ENCODE data around the gene LTBP1. TPM values are rescaled to one million over a fixed set of nuclear protein-coding genes. Genes with fewer than 3 reads are reported as not detected.

The LTBP1 gene
- total and polyA plus RNA-seq, 12 donors: 6.2 to 47.2 (median 15.5) TPM

DNA sequence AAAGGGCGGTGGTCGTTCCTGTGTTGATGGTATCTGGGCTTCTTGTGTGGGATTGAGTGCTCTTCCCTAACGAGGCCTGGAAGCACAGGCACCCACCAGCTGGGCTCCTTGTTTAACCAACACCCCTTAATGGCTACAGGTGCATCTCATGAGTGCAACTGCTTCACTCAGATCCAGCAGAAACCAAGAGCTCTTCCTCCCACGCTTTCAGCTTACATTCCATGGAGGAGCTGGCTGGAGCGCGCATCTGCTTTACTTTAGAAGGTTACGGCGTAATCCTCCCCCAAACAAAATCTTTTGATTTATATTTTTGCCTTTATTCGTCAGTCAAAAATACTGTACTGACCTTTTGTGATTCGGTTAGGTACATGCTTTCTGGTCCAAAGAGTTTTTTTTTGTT is 174.7 kb downstream of the LTBP1 start:
- Histone ChIP-seq H3K27me3 (no peaks in the 10 kb centered on the region), H3K36me3 (replicated peaks in 1 of 2) (no peaks in the 10 kb centered on the region), H3K9me3 (replicated peaks in 1 of 3) (no peaks in the 10 kb centered on the region), H3K4me3 (no peak overlapping the region), H3K4me1 (replicated peaks in 1 of 2) (no peaks in the 10 kb centered on the region), H3K27ac (no peak overlapping the region)
- DNase-seq: no peak
- TF ChIP-seq POLR2A (IDR thresholded peaks at IDR 0.05): no peak
- TF ChIP-seq, protein P1, sequence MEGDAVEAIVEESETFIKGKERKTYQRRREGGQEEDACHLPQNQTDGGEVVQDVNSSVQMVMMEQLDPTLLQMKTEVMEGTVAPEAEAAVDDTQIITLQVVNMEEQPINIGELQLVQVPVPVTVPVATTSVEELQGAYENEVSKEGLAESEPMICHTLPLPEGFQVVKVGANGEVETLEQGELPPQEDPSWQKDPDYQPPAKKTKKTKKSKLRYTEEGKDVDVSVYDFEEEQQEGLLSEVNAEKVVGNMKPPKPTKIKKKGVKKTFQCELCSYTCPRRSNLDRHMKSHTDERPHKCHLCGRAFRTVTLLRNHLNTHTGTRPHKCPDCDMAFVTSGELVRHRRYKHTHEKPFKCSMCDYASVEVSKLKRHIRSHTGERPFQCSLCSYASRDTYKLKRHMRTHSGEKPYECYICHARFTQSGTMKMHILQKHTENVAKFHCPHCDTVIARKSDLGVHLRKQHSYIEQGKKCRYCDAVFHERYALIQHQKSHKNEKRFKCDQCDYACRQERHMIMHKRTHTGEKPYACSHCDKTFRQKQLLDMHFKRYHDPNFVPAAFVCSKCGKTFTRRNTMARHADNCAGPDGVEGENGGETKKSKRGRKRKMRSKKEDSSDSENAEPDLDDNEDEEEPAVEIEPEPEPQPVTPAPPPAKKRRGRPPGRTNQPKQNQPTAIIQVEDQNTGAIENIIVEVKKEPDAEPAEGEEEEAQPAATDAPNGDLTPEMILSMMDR (IDR thresholded peaks at IDR 0.05): no peak
- 91 to 94% (median 92%) methylated on average over 10 of the region's 10 CpGs for WGBS, 4 donors
- intact Hi-C loops (cut with DNase I): no loop called here

DNA sequence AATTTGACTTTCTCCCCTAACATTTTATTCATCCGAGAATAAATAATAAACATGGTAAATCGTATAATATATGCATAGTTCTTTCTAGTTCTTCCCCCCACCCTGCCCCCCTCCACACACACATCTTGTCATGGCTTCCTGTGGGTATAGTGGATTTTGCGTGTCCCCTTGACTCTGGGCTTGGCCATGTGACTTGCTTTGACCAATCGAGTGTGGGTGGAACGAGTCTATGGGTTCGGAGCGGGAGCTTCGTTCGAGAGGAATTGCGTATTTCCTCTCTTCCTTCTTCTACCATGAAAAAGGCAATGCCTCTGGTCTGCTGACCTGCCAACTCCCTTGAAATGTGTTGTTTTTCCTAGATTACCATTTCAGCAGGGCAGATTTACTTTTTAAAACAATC is 175.2 kb downstream of the LTBP1 start:
- no peak overlapping the region for H3K4me3 ChIP-seq
- H3K9me3 ChIP-seq (replicated peaks in 1 of 3): no peaks in the 10 kb centered on the region
- no peak overlapping the region for H3K27ac ChIP-seq
- WGBS, 4 donors: 91 to 96% (median 93%) methylated on average over 10 of the region's 10 CpGs
- H3K36me3 ChIP-seq (replicated peaks in 1 of 2): no peaks in the 10 kb centered on the region
- intact Hi-C loops (cut with DNase I): no loop called here
- no peaks in the 10 kb centered on the region for H3K27me3 ChIP-seq
- DNase-seq: no peak
- TF ChIP-seq, protein P1 (IDR thresholded peaks at IDR 0.05): no peak
- TF ChIP-seq POLR2A (IDR thresholded peaks at IDR 0.05): no peak
- H3K4me1 ChIP-seq (replicated peaks in 1 of 2): no peaks in the 10 kb centered on the region

DNA sequence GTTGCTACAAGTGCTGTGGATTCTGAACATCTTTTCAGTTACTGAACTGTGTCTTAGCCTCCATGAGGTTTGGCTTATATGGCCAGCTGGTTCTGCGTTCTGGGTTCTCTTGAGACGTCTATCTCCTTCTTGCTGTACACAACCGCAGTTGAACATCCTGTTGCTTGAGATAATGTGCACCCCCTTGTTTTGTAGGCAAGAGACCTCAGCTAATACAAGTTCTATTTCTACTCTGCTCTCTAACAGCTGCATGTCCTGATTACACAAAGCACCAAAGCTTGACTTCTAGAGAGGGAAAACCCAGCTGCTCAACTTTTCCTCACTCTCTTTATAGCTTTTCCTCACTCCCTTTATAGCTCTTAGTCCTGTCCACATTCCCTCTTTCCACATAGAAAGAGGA is 176.0 kb downstream of the LTBP1 start:
- Histone ChIP-seq H3K27me3 (no peaks in the 10 kb centered on the region), H3K27ac (no peak overlapping the region), H3K4me1 (replicated peaks in 1 of 2) (no peaks in the 10 kb centered on the region), H3K36me3 (replicated peaks in 1 of 2) (no peaks in the 10 kb centered on the region), H3K9me3 (replicated peaks in 1 of 3) (no peaks in the 10 kb centered on the region), H3K4me3 (no peak overlapping the region)
- WGBS, 4 donors: 91 to 96% (median 96%) methylated on average over 3 of the region's 3 CpGs
- intact Hi-C loops (cut with DNase I): no loop called here
- TF ChIP-seq POLR2A (IDR thresholded peaks at IDR 0.05): no peak
- TF ChIP-seq, protein P1 (IDR thresholded peaks at IDR 0.05): no peak
- no peak for DNase-seq

DNA sequence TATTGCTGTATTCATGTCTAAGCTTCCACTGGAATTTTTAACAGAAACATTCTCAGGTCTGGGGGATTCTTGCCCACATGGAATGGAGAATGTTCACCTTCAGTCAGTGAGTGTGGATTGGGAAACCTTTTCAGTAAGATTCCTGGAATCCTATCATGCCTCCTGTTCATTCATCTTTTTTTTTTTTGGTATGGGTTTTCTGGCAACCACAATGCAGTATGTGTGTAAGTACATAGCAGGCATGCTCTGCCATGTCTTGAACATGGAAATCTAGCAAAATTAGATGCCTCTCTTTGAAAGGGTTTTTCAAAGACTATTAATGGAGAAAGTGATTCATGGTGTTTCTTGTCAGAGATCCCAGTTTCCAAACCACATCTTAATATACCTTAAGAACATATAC is 176.5 kb downstream of the LTBP1 start:
- no peaks in the 10 kb centered on the region for H3K4me1 ChIP-seq (replicated peaks in 1 of 2)
- intact Hi-C loops (cut with DNase I): no loop called here
- no peak overlapping the region for H3K27ac ChIP-seq

More for the DNA sequence above, 176.5 kb downstream of the LTBP1 start:
- H3K4me3 ChIP-seq: no peak overlapping the region
- H3K9me3 ChIP-seq (replicated peaks in 1 of 3): no peaks in the 10 kb centered on the region
- H3K36me3 ChIP-seq (replicated peaks in 1 of 2): no peaks in the 10 kb centered on the region
- no peak for TF ChIP-seq POLR2A (IDR thresholded peaks at IDR 0.05)
- TF ChIP-seq, protein P1 (IDR thresholded peaks at IDR 0.05): no peak
- no peaks in the 10 kb centered on the region for H3K27me3 ChIP-seq
- no peak for DNase-seq

Data from adrenal gland (tissue), 12 donors.